IMR-90 (cell line): Measurements from ENCODE around the gene DAGLA. TPM values are rescaled to one million over a fixed set of nuclear protein-coding genes. Genes with fewer than 3 reads are reported as not detected.

ENCODE experiments used
- ATAC-seq: fragments of 200-7000 bp; cut with Tn5 transposase; 2 replicates; pipeline ENCODE4 v1.9.1; 2020; ENCODE audit warnings: low read depth, mild to moderate bottlenecking, moderate library complexity
- BruUV-seq: library from RNA; stranded (reverse); fragments of 400-500 nt; replicated peaks from 2 replicates; lab custom pipeline; 2021; lab: Mats Ljungman, UMichigan
- CTCF ChIA-PET: fragments of 300-600 bp; formaldehyde crosslinking; extraction: SDS; loops from one replicate; lab custom pipeline; 2021; ENCODE audit warnings: antibody characterized with exemption; lab: Yijun Ruan, JAX
- POLR2A ChIA-PET: fragments of 300-600 bp; sonication (Branson Sonifier 250); formaldehyde crosslinking; loops from one replicate; lab custom pipeline; 2022; ENCODE audit warnings: antibody characterized with exemption; ENCODE audit not compliant: unreplicated experiment; lab: Charles Lee
- DNase-seq: peaks from one replicate; pipeline ENCODE4 v3.0.0; 2013
- H2AFZ ChIP-seq: replicated peaks from 2 replicates; pipeline ENCODE3; 2013; ENCODE audit warnings: low read length, mild to moderate bottlenecking; ENCODE audit not compliant: poor library complexity
- H2AK5ac ChIP-seq: 2 replicates; pipeline ENCODE4 v1.6.1; 2013; ENCODE audit warnings: low read depth, low read length, inconsistent platforms
- H2AK9ac ChIP-seq: replicated peaks from 2 replicates; pipeline ENCODE3; 2013; ENCODE audit warnings: mild to moderate bottlenecking, low read depth, low read length, moderate library complexity; ENCODE audit not compliant: poor library complexity
- H2BK120ac ChIP-seq: 2 replicates; pipeline ENCODE4 v1.6.1; 2013; ENCODE audit warnings: low read depth, low read length, inconsistent platforms
- H2BK15ac ChIP-seq: 3 replicates; pipeline ENCODE4 v1.6.1; 2013; ENCODE audit warnings: low read depth, low read length, inconsistent platforms
- H2BK20ac ChIP-seq: 2 replicates; pipeline ENCODE4 v1.6.1; 2013; ENCODE audit warnings: low read depth, mild to moderate bottlenecking, inconsistent platforms, low read length, moderate library complexity
- H2BK5ac ChIP-seq: 2 replicates; pipeline ENCODE4 v1.6.1; 2013; ENCODE audit warnings: mild to moderate bottlenecking, low read depth, low read length, inconsistent platforms; ENCODE audit not compliant: poor library complexity, severe bottlenecking
- H3K14ac ChIP-seq: replicated peaks from 2 replicates; pipeline ENCODE4 v1.6.1; 2013; ENCODE audit warnings: low read depth, low read length, inconsistent platforms
- H3K18ac ChIP-seq: 2 replicates; pipeline ENCODE4 v1.6.1; 2013; ENCODE audit warnings: low read depth, low read length, control low read depth
- H3K23ac ChIP-seq: 2 replicates; pipeline ENCODE4 v1.6.1; 2013; ENCODE audit warnings: low read depth, low read length, inconsistent platforms
- H3K27ac ChIP-seq: 2 replicates; pipeline ENCODE4 v1.5.1; 2013; ENCODE audit warnings: mild to moderate bottlenecking, control low read depth, low read length; ENCODE audit not compliant: insufficient read depth
- H3K27me3 ChIP-seq: 2 replicates; pipeline ENCODE4 v1.6.1; 2013; ENCODE audit warnings: low read length; ENCODE audit not compliant: control insufficient read depth, insufficient read depth
- H3K36me3 ChIP-seq: 2 replicates; pipeline ENCODE4 v1.6.1; 2013; ENCODE audit warnings: low read length, mixed read lengths; ENCODE audit not compliant: control insufficient read depth, insufficient read depth
- H3K4ac ChIP-seq: 2 replicates; pipeline ENCODE4 v1.6.1; 2013; ENCODE audit warnings: low read depth, low read length, inconsistent platforms
- H3K4me1 ChIP-seq: 2 replicates; pipeline ENCODE4 v1.6.1; 2013; ENCODE audit warnings: low read length, mixed read lengths; ENCODE audit not compliant: control insufficient read depth, insufficient read depth
- H3K4me2 ChIP-seq: 2 replicates; pipeline ENCODE4 v1.6.1; 2013; ENCODE audit warnings: low read depth, mild to moderate bottlenecking, control low read depth, low read length, moderate library complexity
- H3K4me3 ChIP-seq: 2 replicates; pipeline ENCODE4 v1.5.1; 2013; ENCODE audit warnings: low read depth, mild to moderate bottlenecking, control low read depth, low read length, moderate library complexity; ENCODE audit not compliant: insufficient read depth
- H3K56ac ChIP-seq: 2 replicates; pipeline ENCODE4 v1.6.1; 2013; ENCODE audit warnings: low read length, inconsistent platforms; ENCODE audit not compliant: insufficient read depth; ENCODE audit errors: extremely low read depth
- H3K79me1 ChIP-seq, 2 experiments: 2 replicates each; pipeline ENCODE4 v1.6.1; 2013; ENCODE audit warnings: low read length in 2 of 2, inconsistent platforms in 1 of 2, low read depth in 1 of 2
- H3K9ac ChIP-seq: 2 replicates; pipeline ENCODE4 v1.6.1; 2013; ENCODE audit warnings: low read depth, low read length, control low read depth
- H3K9me1 ChIP-seq: 2 replicates; pipeline ENCODE4 v1.6.1; 2013; ENCODE audit warnings: low read length, inconsistent platforms; ENCODE audit not compliant: insufficient read depth
- H3K9me3 ChIP-seq: 2 replicates; pipeline ENCODE4 v1.6.1; 2013; ENCODE audit warnings: low read length; ENCODE audit not compliant: control insufficient read depth, insufficient read depth
- H4K20me1 ChIP-seq: 2 replicates; pipeline ENCODE4 v1.6.1; 2013; ENCODE audit warnings: low read length, inconsistent platforms; ENCODE audit not compliant: insufficient read depth
- H4K5ac ChIP-seq: 2 replicates; pipeline ENCODE4 v1.6.1; 2013; ENCODE audit warnings: mild to moderate bottlenecking, low read depth, low read length, control low read depth
- H4K8ac ChIP-seq, 2 experiments: 2 replicates each; pipeline ENCODE4 v1.6.1; 2013; ENCODE audit warnings: low read depth in 2 of 2, low read length in 2 of 2, control low read depth in 1 of 2, inconsistent platforms in 1 of 2
- H4K91ac ChIP-seq: 2 replicates; pipeline ENCODE4 v1.6.1; 2013; ENCODE audit warnings: low read depth, low read length, inconsistent platforms; ENCODE audit not compliant: insufficient read depth
- CEBPB ChIP-seq: IDR thresholded peaks from 2 replicates; pipeline ENCODE4 v1.6.1; 2012; ENCODE audit warnings: low read depth, low read length, improper control_type of control experiment
- CHD1 ChIP-seq: IDR thresholded peaks from 2 replicates; pipeline ENCODE4 v1.6.1; 2012; ENCODE audit warnings: low read depth, low read length, improper control_type of control experiment
- CTCF ChIP-seq: conservative IDR thresholded peaks from 2 replicates; pipeline ENCODE4 v1.5.1; 2012; ENCODE audit warnings: mild to moderate bottlenecking, low read depth, low read length, improper control_type of control experiment
- FOS ChIP-seq: fragments of 150-350 bp; IDR thresholded peaks from 2 replicates; pipeline ENCODE4 v1.6.1; 2016; ENCODE audit warnings: low read depth, low read length
- MAFK ChIP-seq: IDR thresholded peaks from 2 replicates; pipeline ENCODE4 v1.6.1; 2012; ENCODE audit warnings: low read depth, low read length, improper control_type of control experiment
- MAZ ChIP-seq: IDR thresholded peaks from 2 replicates; pipeline ENCODE4 v1.6.1; 2012; ENCODE audit warnings: low read depth, mild to moderate bottlenecking, low read length, improper control_type of control experiment, moderate library complexity, borderline replicate concordance
- MXI1 ChIP-seq: IDR thresholded peaks from 2 replicates; pipeline ENCODE4 v1.6.1; 2012; ENCODE audit warnings: low read depth, mild to moderate bottlenecking, low read length, moderate library complexity, borderline replicate concordance
- NFE2L2 ChIP-seq: fragments of 150-350 bp; IDR thresholded peaks from 2 replicates; pipeline ENCODE4 v1.6.1; 2016; ENCODE audit warnings: low read depth, mild to moderate bottlenecking, low read length
- POLR2A ChIP-seq: IDR thresholded peaks from 2 replicates; pipeline ENCODE4 v1.6.1; 2012; ENCODE audit warnings: mild to moderate bottlenecking, low read depth, low read length
- RAD21 ChIP-seq: IDR thresholded peaks from 2 replicates; pipeline ENCODE4 v1.6.1; 2012; ENCODE audit warnings: low read length, improper control_type of control experiment
- RCOR1 ChIP-seq: IDR thresholded peaks from 2 replicates; pipeline ENCODE4 v1.6.1; 2012; ENCODE audit warnings: mild to moderate bottlenecking, low read length, improper control_type of control experiment; ENCODE audit not compliant: insufficient replicate concordance
- RFX5 ChIP-seq: IDR thresholded peaks from 2 replicates; pipeline ENCODE4 v1.8.0; 2012; ENCODE audit warnings: low read depth, mild to moderate bottlenecking, low read length, moderate library complexity
- SMC3 ChIP-seq: fragments of 150-350 bp; IDR thresholded peaks from 2 replicates; pipeline ENCODE4 v1.6.1; 2016; ENCODE audit warnings: low read depth, mild to moderate bottlenecking, antibody characterized with exemption, low read length, moderate library complexity
- WGBS, 2 experiments: methylation state at CpG; one replicate each; pipeline versions ENCODE4 v1.1.5 to v1.1.7; 2013; ENCODE audit warnings: missing lambda C conversion rate in 2 of 2; ENCODE audit not compliant: insufficient read length in 1 of 2; ENCODE audit errors: extremely low coverage in 2 of 2; 5-methylcytosine and 5-hydroxymethylcytosine counted together
- dilution Hi-C: fragments of 300-500 bp; cut with HindIII; formaldehyde crosslinking; loops from one replicate; pipeline ENCODE4 v1.14.3; 2018; ENCODE audit warnings: low sequenced_read_pairs; ENCODE audit not compliant: unreplicated experiment
- in situ Hi-C: fragments of 300-500 bp; cut with MboI; formaldehyde crosslinking; loops from 3 replicates; pipeline ENCODE4 v1.14.3; 2019; ENCODE audit warnings: low sequenced_read_pairs, inconsistent platforms, mixed read lengths
- intact Hi-C: fragments of 100-400 bp; cut with micrococcal nuclease; formaldehyde crosslinking; loops from 2 replicates; pipeline ENCODE4 v1.10.0; 2022
- polyA plus RNA-seq, 3 experiments: library from polyadenylated mRNA; depleted of rRNA; stranded (reverse); fragments of >200 nt; gene quantifications; 2 replicates each; pipeline ENCODE4 v1.2.3, GENCODE V29; 2012; ENCODE audit warnings: low replicate concordance in 1 of 3
- total RNA-seq: library from RNA; depleted of rRNA; stranded (reverse); fragments of >200 nt; gene quantifications from 2 replicates; pipeline ENCODE4 v1.2.3, GENCODE V29; 2012
- TF ChIP-seq, protein P1 (sequence below): fragments of 150-350 bp; IDR thresholded peaks from 2 replicates; pipeline ENCODE4 v1.6.1; 2017; ENCODE audit warnings: mild to moderate bottlenecking, antibody characterized with exemption, low read length, low read depth
- TF ChIP-seq, protein P2 (sequence below): fragments of 150-350 bp; IDR thresholded peaks from 2 replicates; pipeline ENCODE4 v1.6.1; 2016; ENCODE audit warnings: low read depth, mild to moderate bottlenecking, low read length, moderate library complexity, borderline replicate concordance

Gene DAGLA
- total and polyA plus RNA-seq, 2 of the 4 experiments (the other 2 are of a cell fraction) = 0.90 to 3.8 TPM

DNA sequence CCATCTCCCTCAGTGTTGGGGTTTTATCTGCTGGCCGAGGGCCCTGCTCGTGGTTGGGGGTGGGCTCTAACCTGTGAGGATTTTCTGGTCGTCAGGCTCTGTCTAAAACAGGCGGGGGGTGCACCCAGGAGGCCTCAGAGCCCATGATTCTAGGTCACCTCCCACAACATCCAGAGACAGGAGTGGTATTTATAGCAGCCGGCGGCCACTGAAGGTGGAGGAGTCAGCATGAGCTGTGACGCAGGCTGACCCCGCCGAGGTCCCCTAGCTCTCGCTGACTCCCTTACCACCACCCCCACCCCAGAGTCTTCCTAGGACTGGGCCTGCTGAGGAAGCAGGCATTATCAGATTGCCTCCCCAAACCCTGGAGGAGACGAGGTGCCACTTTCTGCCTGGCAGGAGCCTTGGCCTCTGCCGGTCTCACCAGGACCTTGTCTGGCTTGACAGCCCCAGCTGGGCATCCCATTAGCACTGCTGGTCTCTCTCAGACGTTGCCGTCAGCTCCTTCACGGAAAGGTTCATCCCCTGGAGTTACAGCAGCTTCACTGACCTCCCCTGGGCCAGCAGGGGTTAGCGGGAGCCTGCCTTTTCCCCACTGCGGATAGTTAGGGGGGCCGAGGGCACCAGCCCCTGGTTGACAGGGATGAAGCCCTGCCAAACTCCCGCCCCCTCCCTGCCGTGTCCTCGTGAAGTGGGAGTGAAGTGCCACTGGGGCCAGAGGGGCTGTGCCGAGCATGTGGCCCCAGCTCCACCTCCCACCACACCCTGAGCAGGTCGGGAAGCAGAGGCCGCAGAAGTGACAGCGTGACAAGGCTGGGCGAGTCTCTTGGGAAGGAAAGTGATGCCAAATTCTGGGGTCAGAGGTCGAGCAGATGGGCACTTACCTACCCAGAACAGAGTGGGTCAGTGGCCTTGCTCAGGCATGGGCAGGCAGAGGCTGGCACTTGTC is 26.5 kb downstream of the DAGLA start:
- no peak overlapping the region for H3K9ac ChIP-seq
- no peak overlapping the region for H2AFZ ChIP-seq
- peaks cover 18% of the 10 kb centered on the region; the same call in 1 of the 2 replicates for H3K27me3 ChIP-seq
- no peak for TF ChIP-seq SMC3
- no peak for TF ChIP-seq MAFK
- TF ChIP-seq MXI1 = no peak
- TF ChIP-seq CHD1 = no peak
- no peak for TF ChIP-seq RAD21
- TF ChIP-seq CTCF = no peak
- no peak for TF ChIP-seq MAZ
- no peak for TF ChIP-seq NFE2L2
- no peak for TF ChIP-seq FOS
- no peak for TF ChIP-seq POLR2A
- no peak for TF ChIP-seq CEBPB
- TF ChIP-seq, protein P1, sequence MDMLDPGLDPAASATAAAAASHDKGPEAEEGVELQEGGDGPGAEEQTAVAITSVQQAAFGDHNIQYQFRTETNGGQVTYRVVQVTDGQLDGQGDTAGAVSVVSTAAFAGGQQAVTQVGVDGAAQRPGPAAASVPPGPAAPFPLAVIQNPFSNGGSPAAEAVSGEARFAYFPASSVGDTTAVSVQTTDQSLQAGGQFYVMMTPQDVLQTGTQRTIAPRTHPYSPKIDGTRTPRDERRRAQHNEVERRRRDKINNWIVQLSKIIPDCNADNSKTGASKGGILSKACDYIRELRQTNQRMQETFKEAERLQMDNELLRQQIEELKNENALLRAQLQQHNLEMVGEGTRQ = no peak
- TF ChIP-seq RCOR1 = no peak
- TF ChIP-seq, protein P2, sequence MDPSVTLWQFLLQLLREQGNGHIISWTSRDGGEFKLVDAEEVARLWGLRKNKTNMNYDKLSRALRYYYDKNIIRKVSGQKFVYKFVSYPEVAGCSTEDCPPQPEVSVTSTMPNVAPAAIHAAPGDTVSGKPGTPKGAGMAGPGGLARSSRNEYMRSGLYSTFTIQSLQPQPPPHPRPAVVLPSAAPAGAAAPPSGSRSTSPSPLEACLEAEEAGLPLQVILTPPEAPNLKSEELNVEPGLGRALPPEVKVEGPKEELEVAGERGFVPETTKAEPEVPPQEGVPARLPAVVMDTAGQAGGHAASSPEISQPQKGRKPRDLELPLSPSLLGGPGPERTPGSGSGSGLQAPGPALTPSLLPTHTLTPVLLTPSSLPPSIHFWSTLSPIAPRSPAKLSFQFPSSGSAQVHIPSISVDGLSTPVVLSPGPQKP = no peak
- no peak for TF ChIP-seq RFX5

More for the DNA sequence above, 26.5 kb downstream of the DAGLA start:
- H4K5ac ChIP-seq = no peak overlapping the region
- no TSS peak for BruUV-seq
- H2BK15ac ChIP-seq = no peak overlapping the region
- CTCF ChIA-PET = no interaction called here
- H4K20me1 ChIP-seq = no peaks in the 10 kb centered on the region
- no peaks in the 10 kb centered on the region for H3K9me1 ChIP-seq
- no peak overlapping the region for H3K23ac ChIP-seq
- H2BK120ac ChIP-seq = no peak overlapping the region
- no peak overlapping the region for H2BK5ac ChIP-seq
- no peaks in the 10 kb centered on the region for H3K36me3 ChIP-seq
- no peaks in the 10 kb centered on the region for H3K9me3 ChIP-seq
- no peak overlapping the region for H2BK20ac ChIP-seq
- DNase-seq (no peak), ATAC-seq (no peak)
- H3K18ac ChIP-seq = no peak overlapping the region
- no peak overlapping the region for H3K4me3 ChIP-seq
- POLR2A ChIA-PET = no interaction called here
- H4K91ac ChIP-seq = no peak overlapping the region
- H2AK5ac ChIP-seq = no peak overlapping the region
- H3K56ac ChIP-seq = no peak overlapping the region
- dilution Hi-C loops (no loop called here), intact Hi-C loops (no loop called here), in situ Hi-C loops (no loop called here)
- no peak overlapping the region for H3K27ac ChIP-seq
- no peaks in the 10 kb centered on the region for H3K79me1 ChIP-seq
- no peak overlapping the region for H3K4me2 ChIP-seq
- no peak overlapping the region for H4K8ac ChIP-seq
- no peak overlapping the region for H2AK9ac ChIP-seq
- WGBS, 2 experiments = 69% methylated on average over 5 of the region's 27 CpGs; no CpG with 5 or more reads in 1 of the 2 experiments
- H3K4ac ChIP-seq = no peak overlapping the region
- H3K4me1 ChIP-seq = no peaks in the 10 kb centered on the region
- no peak overlapping the region for H3K14ac ChIP-seq
